Stimulated activated CD4-positive, alpha-beta T cell treated with anti-CD3 and anti-CD28 coated beads, Interleukin-12 subunit alpha, Interleukin-12 subunit beta, amount 100 ng/mL, for 4 hours (primary cell): Measurements from ENCODE around the gene PROP1.
A peak's percentile ranks its signal among the peaks of the same experiment; 100 is the strongest.
"Not testable (repeated sequence)": the region's sequence is repeated elsewhere in the genome, so short reads cannot be mapped to it uniquely, and the experiment has no call there.

ENCODE experiments used
- DNase-seq: peaks from one replicate; pipeline ENCODE4 v3.0.0-alpha.2; 2020

The PROP1 gene

DNA sequence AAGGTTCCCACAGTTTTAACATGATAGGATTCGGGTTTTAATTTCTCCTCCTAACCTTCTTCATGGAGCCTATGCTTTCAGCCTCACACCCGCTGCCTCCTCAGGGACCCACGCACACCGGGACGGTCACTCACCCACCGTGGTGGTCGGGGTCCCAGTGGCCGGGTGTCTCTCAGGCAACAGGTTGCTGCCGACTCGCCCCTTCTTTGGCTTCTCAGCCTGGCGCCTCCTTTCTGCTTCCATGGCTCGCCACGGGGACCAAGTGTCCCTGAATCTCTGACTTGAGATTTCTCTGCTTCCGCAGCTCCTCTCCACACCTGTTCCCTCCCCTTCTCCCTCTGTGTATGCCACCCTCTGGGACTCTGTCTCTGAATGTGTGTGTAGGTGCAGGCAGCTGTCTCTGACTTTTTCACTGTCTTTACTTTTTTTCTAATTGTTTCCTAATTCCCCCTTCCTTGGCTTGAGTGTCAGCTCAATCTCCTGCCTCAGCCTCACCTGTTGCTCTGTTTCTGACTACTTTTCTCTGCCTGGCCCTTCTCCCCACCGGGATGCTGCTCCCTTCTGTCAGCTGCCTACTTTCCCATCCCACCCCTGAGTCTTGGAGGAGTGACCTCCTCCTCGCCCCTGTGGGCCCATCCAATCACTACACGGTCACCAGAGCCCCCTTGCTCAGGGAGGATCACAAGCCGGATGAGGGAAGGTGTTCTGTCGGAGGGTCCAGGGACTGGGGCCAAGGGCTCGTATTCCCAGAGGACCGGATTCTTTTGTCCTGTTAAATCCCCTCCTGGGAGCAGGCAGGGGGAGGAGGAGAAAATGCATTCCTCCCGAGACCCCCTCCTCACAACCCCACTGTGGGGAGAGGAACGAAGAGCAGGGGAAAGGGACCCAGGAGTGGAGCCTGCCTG is at the start of gene PROP1:
TSS of gene PROP1 (minus strand) at position 552 of the 905 bp plus-strand sequence. CDS start at position 243, 309 bp downstream.
- no peak for DNase-seq

DNA sequence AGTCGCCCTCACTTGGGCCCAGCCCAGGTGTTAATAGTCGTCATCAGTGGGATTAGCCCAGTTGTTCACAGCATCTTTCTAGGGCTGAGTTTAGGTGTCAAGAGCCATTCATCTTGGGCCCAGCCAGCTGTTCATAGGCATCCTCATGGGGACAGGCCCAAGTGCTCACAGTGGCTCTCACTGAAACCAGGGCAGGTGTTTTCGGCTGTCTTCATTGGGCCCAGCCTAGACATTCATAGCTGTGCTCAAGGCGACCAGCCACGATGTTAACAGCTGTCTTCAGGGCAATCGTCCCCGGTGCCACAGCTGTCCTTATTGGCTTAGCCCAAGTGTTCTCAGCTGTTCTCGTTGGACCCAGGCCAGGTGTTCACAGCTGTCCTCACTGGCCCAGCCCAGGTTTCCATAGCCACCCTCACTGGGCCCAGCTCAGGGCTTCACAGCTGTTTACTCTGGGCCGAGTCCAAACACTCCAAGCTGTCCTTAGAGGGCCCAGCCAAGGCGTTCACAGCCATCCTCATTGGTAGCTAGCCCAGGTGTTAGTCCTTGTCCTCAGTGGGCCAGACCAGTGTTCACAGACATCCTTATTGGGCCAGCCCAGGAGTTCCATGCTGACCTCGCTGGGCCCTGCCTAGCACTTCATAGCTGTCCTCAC is 23.5 kb upstream of the PROP1 start:
- not testable (repeated sequence) for DNase-seq

DNA sequence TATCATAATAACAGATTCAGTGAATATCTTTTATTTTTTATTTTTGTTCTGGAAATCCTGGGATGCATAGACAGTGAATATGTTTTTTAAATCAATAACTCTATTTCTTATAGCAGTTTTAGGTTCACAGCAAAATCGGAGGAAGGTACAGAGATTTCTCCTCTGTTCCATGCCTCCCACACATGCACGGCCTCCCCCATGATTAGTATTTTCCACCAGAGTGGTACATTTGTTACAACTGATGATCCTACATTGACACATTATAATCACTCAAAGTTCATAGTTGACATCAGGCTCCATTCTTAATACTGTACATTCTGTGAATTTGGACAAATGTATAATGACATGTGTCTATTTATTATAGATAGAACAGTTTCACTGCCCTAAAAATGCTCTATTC is 16.7 kb upstream of the PROP1 start:
- not testable (repeated sequence) for DNase-seq

DNA sequence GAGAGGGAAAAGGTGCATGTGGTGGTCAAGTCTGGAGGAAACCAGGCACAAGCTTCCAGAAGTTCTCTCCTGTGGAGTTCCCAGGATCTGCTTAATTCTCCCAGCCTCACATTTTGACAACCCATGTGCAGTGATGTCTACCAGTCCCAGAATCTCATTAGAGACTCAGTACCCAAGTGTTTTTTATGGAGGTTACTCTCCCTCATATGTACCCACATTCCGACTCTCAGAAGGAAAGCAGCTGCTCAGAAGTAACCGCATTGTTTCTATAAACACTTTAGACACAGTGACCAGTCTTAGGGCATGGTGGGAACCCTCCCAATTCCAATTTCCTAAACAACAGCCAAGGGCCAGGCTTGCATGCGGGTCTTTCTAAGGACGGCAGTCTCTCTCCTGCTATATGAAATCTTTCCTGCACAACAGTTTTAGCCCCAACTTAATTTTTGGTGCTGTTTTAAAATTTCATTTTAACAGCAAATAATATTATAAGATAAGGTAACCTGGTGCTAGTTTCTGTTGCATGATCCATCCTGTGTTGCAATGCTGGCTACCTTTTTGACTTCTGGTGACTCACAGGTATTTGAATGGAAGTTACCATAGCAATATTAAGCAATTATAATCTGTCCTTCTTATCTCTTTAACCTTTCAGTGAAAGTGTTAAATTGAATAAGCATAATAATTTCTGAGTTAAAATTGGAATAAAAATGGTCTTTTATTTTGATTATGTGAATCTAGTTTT is 15.9 kb upstream of the PROP1 start:
- DNase-seq: not testable (repeated sequence)

DNA sequence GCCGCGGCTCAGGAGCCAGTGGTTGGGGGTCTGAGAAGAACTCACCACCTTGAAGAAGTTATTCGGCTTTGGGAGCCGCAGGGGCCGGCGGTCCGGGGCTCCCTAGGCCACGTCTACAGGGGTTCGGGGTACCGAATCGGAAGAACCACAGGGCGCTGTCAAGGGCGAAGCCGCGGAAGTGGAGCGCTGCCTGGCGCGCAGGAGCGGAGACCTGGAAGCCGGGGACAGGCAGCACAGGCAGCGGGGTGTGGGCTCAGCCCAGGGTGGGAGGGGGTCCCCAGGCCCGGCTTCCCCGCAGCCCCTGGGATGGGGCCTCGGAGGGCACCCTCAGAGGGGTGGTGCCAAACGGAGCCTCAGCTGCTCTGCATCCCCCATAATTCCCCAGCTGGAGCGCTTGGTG is 11.2 kb upstream of the PROP1 start:
- DNase-seq: not testable (repeated sequence)

DNA sequence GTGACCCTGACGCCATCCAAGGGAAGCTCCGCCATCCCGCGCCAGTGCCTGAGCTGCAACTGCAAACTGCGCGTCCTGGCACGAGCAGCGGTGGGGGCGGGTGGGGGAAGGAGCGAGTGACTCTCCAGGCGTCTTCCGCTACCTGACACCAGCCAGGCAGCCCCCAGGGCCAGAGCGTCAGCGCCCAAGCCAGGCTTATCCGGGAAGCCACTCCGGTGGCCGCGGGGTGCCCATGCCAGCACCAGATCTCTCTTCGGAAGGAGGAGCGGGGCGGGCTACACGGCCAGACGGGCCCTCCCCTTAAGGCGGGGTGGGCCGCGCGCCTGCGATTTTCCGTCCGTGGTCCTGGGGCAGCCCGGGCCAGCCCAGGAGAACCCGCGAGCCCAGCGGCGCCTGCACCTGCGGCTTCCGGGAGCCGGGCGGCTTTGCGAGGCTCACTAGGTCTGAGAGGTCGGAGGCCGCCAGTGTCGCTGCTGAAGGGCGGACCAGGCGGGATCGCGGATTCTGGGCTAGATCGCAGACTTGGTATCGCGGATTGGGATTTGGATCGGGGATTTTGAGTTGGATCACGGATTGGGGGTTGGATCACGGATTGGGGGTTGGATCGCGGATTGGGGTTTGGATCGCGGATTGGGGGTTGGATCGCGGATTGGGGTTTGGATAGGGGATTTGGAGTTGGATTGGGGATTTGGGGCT is 10.6 kb upstream of the PROP1 start:
- peak; percentile 36 for DNase-seq

DNA sequence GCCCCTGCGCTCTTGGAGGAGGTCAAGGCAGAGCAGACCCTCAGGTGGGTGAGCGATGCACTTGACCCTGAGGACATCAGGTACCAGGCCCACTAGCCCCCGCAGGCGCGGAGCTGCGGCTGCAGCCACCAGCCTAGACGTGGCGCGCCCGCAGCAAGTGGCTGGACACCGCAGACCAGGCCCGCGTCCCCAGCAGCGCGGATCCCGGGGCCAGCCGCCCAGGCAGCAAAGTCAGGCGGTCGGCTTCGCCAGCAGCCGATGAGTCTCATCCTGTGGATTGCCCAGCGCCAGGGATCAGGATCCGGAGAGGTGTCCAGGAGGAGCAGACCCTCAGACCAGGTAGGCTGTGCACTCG is 10.1 kb upstream of the PROP1 start:
- not testable (repeated sequence) for DNase-seq

DNA sequence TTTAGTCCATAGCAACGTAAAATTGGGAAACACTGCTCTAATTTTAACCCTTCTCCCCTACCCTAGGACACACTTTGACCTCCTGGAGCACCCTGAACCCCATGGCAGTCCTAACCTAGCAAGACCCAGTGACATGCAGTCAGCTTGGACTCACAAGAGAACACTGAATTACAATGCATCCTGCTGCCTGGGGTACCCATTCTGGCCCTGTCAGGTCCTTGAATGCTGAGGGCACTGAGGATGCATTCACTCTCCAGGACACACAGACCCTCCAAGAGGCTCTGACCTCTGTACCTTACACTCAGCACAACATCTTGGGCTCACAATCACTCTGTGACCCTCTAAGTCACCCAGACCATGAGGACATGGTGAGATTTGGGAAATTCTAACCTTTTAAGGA is 1.8 kb upstream of the PROP1 start:
- DNase-seq: no peak

DNA sequence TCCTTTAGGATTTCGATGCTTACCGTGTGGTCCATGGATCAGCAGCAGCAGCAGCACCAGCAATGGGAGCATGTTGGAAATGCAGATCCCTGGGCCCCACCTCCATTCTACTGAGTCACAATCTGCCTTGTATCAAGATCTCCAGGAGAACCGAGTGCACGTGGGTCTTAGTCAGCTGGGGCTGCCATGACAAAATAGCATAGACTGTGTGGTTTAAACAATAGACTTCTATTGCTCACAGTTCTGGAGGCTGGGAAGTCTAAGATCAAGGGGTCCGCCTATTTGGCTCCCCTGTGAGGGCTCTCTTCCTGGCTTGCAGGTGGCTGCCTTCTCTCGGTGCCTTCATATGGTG is 1.3 kb upstream of the PROP1 start:
- DNase-seq: no peak

DNA sequence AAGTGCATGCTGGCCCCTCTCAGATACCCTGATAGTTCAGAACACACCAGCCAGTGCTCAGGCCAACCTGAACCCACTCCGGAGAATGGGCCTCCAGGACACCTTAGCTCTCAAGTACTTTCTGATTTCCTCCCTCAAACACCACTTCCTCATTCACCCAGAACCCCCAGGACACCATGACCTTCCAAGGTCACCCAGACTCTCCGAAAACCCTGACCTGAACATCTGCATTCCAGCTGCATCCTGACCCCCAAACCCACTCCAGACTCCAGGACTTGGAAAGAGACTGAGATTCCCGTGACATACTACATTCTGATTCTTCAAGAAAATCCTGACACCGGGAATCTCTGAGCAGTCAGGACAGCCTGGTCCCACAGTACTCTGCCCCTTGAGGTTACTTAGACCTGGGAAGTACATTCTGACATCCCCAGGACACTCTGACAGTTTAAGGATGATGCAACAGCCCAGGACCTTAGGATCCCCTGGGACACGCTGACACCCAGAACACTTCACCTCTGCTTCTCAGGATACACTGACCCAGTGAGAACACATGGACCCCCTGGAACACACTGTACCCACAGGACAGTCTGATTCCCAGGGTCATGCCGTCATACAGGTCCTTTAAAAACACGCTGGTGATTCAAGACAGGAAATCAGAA is 747 bp upstream of the PROP1 start:
- DNase-seq: no peak

DNA sequence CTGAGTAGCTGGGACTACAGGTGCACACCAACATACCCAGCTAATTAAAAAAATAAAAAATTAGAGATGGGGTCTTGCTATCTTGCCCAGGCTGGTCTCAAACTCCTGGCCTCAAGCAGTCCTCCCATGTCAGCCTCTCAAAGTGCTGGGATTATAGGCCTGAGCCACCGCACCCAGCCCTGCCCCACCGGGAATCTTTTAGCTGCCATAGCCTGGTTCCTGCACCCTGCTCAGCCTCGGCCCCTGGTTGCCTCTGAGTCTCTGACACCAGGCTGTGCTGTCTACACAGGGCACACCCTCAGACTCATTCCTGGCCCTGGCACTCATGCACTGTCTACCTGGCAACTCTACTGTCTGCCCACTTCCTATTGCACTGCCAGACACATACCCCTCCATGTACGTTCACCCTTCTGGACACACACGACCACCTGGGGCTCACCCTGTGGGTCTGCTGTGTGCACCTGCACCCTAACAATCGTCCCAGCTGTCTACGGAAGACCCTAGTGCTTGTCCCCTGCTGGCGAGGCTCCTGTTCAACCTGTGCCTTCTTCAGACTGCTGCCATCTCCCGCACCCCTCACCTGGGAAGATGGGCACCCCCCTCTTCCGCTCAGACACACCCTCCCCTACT is 1.4 kb downstream of the PROP1 start:
- no peak for DNase-seq

DNA sequence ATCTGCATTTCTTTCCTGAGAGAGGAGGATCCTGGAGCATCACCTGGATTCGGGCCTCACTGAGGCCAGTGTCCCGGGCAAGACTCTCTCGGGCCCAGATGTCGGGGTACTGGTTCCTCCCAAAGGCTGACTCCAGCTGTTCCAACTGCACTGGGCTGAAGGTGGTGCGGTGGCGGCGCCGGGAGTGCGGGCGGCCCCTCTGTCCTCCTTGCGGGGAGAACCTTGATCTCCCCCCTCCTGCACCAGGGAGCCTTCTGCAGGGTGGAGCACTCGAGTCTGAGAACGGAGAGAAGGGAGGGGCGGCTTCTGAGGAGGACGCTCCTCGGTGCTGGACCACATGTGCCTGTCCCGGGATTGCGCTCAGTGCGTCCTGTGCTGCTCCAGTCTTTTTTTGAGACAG is 2.0 kb downstream of the PROP1 start:
- DNase-seq: no peak

DNA sequence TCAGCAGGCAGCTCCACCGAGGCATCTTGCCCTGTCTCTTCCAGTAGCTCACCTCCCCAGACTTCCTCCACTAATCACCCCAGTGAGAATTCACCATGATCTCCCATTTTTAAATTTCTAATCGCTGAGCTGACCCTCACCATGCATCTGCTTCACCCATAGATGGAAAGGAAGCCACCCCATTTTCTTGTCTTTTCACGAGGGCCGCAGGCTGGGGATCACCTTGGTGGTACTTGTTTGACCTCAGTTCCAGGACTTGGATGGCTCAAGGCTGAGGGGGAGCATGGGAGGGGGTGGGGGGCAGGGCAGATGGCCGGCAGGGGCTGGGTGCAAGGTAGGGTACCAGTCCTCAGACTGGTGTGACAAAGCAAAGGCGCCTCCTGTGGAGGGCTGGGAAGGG is 3.6 kb downstream of the PROP1 start:
- DNase-seq: no peak

DNA sequence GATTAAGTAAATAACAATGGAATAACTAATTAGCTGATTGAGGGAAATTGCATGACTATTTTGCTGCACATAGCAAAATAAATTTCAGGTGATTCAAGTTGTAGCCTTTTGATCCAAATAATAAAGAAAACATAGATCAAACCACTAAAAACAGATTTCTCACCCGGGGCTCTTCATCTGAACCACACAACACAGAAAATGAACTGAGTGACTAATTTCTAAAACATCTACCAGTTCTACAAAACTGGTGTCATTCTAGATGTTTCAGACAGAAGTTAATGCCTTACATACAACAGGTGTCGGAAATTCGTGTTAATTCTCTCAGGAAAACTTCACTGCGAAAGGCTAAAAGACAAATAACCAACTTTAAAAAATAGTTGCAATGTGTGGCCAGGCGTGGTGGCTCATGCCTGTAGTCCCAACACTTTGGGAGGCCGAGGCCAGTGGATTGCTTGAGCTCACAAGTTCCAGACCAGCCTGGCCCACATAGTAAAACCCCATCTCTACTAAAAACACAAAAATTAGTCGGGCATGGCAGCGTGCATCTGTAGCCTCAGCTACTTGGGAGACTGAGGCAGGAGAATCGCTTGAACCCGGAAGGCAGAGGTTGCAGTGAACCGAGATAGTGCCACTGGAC is 6.9 kb downstream of the PROP1 start:
- DNase-seq: no peak

DNA sequence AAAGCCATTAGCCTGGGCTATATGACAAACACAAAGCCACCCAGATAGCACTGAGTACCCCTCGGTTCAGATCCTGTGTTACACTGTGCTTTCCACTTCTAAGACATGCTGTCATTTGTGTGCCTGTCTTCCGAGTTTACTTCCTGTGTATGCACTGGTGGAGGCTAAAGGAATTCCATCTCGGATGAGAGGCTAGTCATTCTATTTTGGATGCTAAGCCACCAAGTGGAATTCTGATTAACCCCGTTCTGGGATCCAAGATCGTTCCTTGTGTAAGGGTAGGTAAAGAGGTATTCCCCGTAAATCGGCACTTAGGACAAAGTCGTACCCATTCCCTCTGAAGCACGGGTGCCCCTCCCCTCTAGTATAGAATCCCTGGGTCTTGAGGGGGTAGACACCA is 8.7 kb downstream of the PROP1 start:
- no peak for DNase-seq

DNA sequence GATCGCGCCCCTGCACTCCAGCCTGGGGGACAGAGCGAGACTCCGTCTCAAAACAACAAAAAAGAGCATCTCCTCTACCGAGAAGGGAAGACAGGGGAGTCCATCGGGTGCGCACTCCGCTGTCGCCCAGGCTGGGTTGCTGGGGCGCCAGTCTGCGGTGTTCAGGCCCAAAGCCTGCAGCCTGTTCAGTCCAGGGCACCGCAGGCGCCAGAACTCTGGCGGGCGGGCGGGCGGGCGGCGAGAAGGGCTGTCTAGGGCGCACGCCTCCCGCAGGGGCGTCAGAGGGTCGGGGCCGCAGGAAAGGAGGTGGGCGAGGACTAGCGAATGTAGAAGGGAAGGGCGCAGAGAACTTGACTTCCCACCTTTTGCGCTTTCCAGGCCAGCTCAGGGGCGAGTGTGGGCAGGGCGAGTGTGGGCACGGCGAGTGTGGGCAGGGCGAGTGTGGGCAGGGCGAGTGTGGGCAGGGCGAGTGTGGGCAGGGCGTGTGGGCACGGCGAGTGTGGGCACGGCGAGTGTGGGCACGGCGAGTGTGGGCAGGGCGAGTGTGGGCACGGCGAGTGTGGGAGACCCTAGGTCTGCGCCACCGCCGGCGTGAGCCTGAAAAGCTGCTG is 10.5 kb downstream of the PROP1 start:
- DNase-seq: no peak

DNA sequence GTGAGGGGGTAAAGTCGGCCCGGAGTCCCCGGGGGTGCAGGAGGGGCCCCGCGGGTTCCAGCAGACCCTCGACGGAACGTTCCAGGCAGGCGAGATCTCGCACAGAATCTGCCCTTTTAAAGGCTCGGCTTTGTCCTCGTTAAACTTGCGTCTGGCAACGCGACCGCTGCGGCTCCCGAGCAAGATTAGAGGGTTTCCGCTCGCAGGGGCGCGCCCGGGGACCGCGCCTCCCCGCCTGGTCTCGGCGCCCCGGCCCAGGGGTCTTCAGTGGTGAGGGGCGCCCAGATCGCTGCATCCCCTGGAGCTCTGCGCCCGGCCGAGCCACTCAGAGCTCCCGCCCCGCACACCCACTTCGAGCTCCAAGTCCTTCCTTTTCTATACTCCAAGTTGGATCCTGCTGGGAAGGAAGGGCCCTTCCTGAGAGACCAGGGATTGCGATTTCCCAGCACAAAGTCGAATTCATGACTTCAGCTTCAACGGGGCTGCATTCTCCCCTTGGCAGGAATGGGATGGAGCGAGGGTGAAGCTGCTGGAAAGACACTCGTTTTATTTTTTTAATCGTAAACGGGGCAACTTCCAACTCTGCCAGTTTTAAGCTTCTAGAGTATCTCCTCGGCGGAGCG is 11.3 kb downstream of the PROP1 start:
- no peak for DNase-seq

DNA sequence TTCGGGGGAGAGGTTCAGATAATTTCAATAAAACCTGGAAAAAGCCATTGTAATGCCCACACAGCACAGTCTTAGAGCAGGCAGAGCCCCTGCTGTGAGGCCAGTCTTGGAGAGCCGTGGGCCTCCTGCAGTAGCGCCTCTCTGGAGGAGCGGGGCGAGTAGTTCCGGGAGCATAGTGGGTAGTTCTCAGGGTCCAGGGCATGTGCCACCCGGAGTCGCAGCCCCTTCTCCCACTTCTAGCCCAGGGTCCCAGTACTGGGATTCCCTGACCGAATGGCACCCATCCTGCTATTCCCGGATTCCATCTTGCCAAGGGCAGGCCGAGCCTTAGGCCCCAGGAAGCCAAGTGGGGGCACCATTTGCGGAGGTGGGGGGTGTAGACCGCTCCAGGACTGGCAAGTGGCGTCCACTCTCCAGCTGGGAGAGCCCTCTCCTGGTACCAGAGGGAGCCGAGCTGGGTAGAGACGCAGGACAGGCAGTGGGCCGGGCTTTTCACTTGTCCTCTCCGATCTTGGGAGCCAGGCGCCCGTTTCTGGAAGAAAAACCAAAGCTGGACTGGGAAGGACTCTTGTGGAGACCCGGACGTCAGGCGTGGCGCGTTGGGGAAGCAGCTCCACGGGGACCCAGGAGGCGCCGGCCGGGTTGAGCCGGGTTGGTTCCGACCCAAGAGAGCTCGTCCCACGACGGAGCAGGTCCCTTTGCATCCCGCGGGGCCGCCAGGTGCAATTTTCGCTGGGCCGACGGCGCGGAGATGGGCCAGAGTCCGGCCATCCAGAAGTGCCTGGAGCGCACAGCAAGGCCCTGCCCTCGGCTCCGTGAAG is 12.1 kb downstream of the PROP1 start:
- no peak for DNase-seq

DNA sequence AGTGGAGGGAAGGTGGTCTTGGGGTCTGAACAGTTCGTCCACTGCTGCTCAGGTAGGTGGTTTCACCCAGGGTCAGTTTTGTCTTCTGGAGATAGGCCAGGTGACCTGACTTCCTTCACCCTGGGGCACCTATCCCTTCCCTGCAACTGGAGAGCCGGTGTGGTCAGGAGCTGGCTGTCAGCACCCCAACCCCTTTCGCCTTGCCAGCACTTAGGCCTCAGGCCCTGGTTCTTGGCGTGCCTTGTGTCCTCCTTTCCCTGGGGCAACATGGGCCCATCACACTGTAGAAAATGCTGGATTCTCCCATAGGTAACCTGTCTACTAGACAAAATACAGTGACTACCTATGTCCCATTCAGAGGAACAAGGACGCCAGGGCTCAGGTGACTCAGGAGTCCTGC is 13.1 kb downstream of the PROP1 start:
- no peak for DNase-seq
